ENCODE results near the gene FAM9C.

Gene FAM9C

GRCh38 chrX:13001961-13002671 is 42.3 kb downstream of the FAM9C start:
- no peak for DNase-seq

GRCh38 chrX:13001097-13001496 is 43.3 kb downstream of the FAM9C start:
- DNase-seq = no peak

- DNase-seq = no peak
These were observed 44.1 kb downstream of the FAM9C start for GRCh38 chrX:13000301-13000811.

GRCh38 chrX:12999422-12999821 is 45.0 kb downstream of the FAM9C start:
- DNase-seq = no peak

- no peak for DNase-seq
These were observed 46.3 kb downstream of the FAM9C start for GRCh38 chrX:12997906-12998687.

- DNase-seq = no peak
These were observed 47.4 kb downstream of the FAM9C start for GRCh38 chrX:12996934-12997435.

- DNase-seq = no peak
These were observed 50.1 kb downstream of the FAM9C start for GRCh38 chrX:12994321-12994720.

- no peak for DNase-seq
These were observed 50.6 kb downstream of the FAM9C start for GRCh38 chrX:12993826-12994225.

GRCh38 chrX:12992544-12993118 is 51.8 kb downstream of the FAM9C start:
- DNase-seq = no peak

GRCh38 chrX:12991575-12991974 is 52.8 kb downstream of the FAM9C start:
- DNase-seq = no peak

- DNase-seq = no peak
These were observed 55.0 kb downstream of the FAM9C start for GRCh38 chrX:12989461-12989860.

GRCh38 chrX:12988797-12989196 is 55.6 kb downstream of the FAM9C start:
- no peak for DNase-seq

GRCh38 chrX:12987900-12988594 is 56.4 kb downstream of the FAM9C start:
- DNase-seq = no peak

GRCh38 chrX:12987340-12987739 is 57.1 kb downstream of the FAM9C start:
- no peak for DNase-seq

- DNase-seq = no peak
These were observed 57.5 kb downstream of the FAM9C start for GRCh38 chrX:12986886-12987285.

GRCh38 chrX:12986164-12986779 is 58.1 kb downstream of the FAM9C start:
- DNase-seq = no peak
